WERI-Rb-1 (cell line): ENCODE data around the gene ZFPM1.

Experiments used
- DNase-seq: peaks from one replicate; pipeline ENCODE4 v3.0.0-alpha.2; 2020
- H3K27ac ChIP-seq: fragments of 250-450 bp; sonication (Bioruptor Pico); 2 replicates; pipeline ENCODE4 v1.5.1; 2020; ENCODE audit warnings: mild to moderate bottlenecking, moderate library complexity
- H3K27me3 ChIP-seq: fragments of 250-450 bp; sonication (Bioruptor Pico); 2 replicates; pipeline ENCODE4 v1.5.1; 2021; ENCODE audit warnings: mild to moderate bottlenecking, low read depth, moderate library complexity; ENCODE audit not compliant: insufficient read depth, severe bottlenecking
- H3K36me3 ChIP-seq: fragments of 250-450 bp; sonication (Bioruptor Pico); 2 replicates; pipeline ENCODE4 v1.5.1; 2020; ENCODE audit warnings: mild to moderate bottlenecking, moderate library complexity
- H3K4me3 ChIP-seq: 2 replicates; pipeline ENCODE4 v1.5.1; 2011; ENCODE audit warnings: low read depth, mild to moderate bottlenecking, control low read depth, low read length
- H3K9me3 ChIP-seq: fragments of 250-450 bp; sonication (Bioruptor Pico); 2 replicates; pipeline ENCODE4 v1.5.1; 2021; ENCODE audit warnings: mild to moderate bottlenecking, moderate library complexity; ENCODE audit not compliant: severe bottlenecking
- CTCF ChIP-seq: IDR thresholded peaks from 2 replicates; pipeline ENCODE4 v1.5.1; 2011; ENCODE audit warnings: low read depth, mild to moderate bottlenecking, control low read depth, inconsistent platforms, low read length

Gene ZFPM1

DNA sequence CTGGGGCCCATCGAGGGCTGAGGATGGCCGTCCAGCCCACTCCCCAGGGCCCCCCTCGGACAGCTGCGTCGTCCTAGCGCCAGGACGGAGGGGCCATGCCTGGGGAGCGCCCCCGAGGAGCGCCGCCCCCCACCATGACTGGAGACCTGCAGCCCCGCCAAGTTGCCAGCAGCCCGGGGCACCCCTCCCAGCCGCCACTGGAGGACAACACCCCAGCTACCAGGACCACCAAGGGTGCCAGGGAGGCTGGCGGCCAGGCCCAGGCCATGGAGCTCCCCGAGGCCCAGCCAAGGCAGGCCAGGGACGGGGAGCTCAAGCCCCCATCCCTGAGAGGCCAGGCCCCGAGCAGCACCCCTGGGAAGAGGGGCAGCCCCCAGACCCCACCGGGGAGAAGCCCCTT is 25.7 kb upstream of the ZFPM1 start:
- Histone ChIP-seq H3K27ac (no peak overlapping the region), H3K27me3 (no peaks in the 10 kb centered on the region), H3K4me3 (no peak overlapping the region), H3K9me3 (no peaks in the 10 kb centered on the region), H3K36me3 (no peaks in the 10 kb centered on the region)
- TF ChIP-seq CTCF, result no peak
- no peak for DNase-seq

- H3K27ac ChIP-seq, result no peak overlapping the region
- no peak for TF ChIP-seq CTCF
- DNase-seq, result no peak
- H3K4me3 ChIP-seq, result no peak overlapping the region
- no peaks in the 10 kb centered on the region for H3K27me3 ChIP-seq
- H3K36me3 ChIP-seq, result no peaks in the 10 kb centered on the region
- H3K9me3 ChIP-seq, result no peaks in the 10 kb centered on the region
Observed at GRCh38 chr16:88428156-88428555, 24.9 kb upstream of the ZFPM1 start.

DNA sequence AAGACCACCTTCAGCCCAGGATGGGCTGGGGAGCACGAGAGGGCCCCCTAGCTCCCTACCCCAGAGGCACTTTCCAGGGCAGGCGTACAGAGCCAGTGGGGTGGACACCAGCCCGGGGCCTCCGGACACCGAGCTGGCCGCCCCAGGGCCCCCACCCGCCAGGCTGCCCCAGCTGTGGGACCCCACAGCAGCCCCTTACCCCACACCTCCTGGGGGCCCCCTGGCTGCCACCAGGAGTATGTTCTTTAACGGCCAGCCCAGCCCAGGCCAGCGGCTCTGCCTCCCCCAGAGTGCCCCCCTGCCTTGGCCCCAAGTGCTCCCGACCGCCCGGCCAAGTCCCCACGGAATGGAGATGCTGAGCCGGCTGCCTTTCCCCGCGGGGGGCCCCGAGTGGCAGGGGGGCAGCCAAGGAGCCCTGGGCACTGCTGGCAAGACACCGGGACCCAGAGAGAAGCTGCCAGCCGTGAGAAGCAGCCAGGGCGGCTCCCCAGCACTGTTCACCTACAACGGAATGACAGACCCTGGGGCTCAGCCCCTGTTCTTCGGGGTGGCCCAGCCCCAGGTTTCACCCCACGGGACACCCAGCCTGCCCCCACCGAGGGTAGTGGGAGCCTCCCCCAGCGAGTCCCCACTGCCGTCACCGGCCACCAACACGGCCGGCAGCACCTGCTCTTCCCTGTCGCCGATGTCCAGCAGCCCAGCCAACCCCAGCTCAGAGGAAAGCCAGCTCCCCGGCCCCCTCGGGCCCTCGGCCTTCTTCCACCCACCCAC is 24.3 kb upstream of the ZFPM1 start:
- no peak for TF ChIP-seq CTCF

DNA sequence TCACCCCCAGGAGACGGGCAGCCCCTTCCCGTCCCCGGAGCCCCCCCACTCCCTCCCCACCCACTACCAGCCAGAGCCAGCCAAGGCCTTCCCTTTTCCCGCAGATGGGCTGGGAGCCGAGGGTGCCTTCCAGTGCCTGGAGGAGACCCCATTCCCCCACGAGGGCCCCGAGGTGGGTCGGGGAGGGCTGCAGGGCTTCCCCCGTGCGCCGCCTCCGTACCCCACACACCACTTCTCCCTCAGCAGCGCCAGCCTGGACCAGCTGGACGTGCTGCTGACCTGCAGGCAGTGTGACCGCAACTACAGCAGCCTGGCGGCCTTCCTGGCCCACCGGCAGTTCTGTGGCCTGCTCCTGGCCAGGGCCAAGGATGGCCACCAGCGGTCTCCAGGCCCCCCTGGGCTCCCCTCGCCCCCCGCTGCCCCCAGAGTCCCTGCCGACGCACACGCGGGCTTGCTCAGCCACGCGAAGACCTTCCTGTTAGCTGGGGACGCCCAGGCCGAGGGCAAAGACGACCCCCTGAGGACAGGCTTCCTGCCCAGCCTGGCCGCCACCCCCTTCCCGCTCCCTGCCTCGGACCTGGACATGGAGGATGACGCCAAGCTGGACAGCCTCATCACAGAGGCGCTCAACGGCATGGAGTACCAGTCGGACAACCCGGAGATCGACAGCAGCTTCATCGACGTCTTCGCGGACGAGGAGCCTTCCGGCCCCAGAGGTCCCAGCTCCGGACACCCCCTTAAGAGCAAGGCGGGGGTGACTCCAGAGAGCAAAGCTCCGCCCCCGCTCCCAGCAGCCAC is 23.5 kb upstream of the ZFPM1 start:
- Histone ChIP-seq H3K36me3 (no peaks in the 10 kb centered on the region), H3K4me3 (no peak overlapping the region), H3K9me3 (no peaks in the 10 kb centered on the region), H3K27me3 (no peaks in the 10 kb centered on the region), H3K27ac (no peak overlapping the region)
- no peak for DNase-seq
- no peak for TF ChIP-seq CTCF

More for the DNA sequence above, 24.3 kb upstream of the ZFPM1 start:
- Histone ChIP-seq H3K9me3 (no peaks in the 10 kb centered on the region), H3K36me3 (no peaks in the 10 kb centered on the region), H3K27ac (no peak overlapping the region), H3K27me3 (no peaks in the 10 kb centered on the region), H3K4me3 (no peak overlapping the region)
- no peak for DNase-seq

- DNase-seq, result no peak
- Histone ChIP-seq H3K4me3 (no peak overlapping the region), H3K36me3 (no peaks in the 10 kb centered on the region), H3K27me3 (no peaks in the 10 kb centered on the region), H3K9me3 (no peaks in the 10 kb centered on the region), H3K27ac (no peak overlapping the region)
- no peak for TF ChIP-seq CTCF
Observed at GRCh38 chr16:88430185-88430523, 22.9 kb upstream of the ZFPM1 start.
